ENCODE measurements around the gene GRID1. TPM values are rescaled to one million over a fixed set of nuclear protein-coding genes. Genes with fewer than 3 reads are reported as not detected.

The GRID1 gene
- total RNA-seq, 1 donor from 2014 or later: not detected

GRCh38 chr10:86048571-86048970 is 318.0 kb downstream of the GRID1 start:
- H3K9me3 Mint-ChIP-seq: no peaks in the 10 kb centered on the region
- no peak overlapping the region for H3K27ac Mint-ChIP-seq
- intact Hi-C loops (cut with micrococcal nuclease): no loop called here
- no peak for TF ChIP-seq CTCF (IDR thresholded peaks at IDR 0.05)
- no peaks in the 10 kb centered on the region for H3K4me1 Mint-ChIP-seq
- ATAC-seq (ENCODE audit: low read depth) (no peak), DNase-seq (no peak)
- no peaks in the 10 kb centered on the region for H3K36me3 Mint-ChIP-seq (ENCODE audit: low read depth)
- CTCF ChIA-PET: no interaction called here
- no peak overlapping the region for H3K4me3 Mint-ChIP-seq
- POLR2A ChIA-PET: no interaction called here
- peaks cover 13% of the 10 kb centered on the region for H3K27me3 Mint-ChIP-seq

- no peak overlapping the region for H3K27ac Mint-ChIP-seq
- H3K4me3 Mint-ChIP-seq: no peak overlapping the region
- intact Hi-C loops (cut with micrococcal nuclease): no loop called here
- no peaks in the 10 kb centered on the region for H3K36me3 Mint-ChIP-seq (ENCODE audit: low read depth)
- no peak for DNase-seq
- TF ChIP-seq CTCF (IDR thresholded peaks at IDR 0.05): no peak
- no peaks in the 10 kb centered on the region for H3K4me1 Mint-ChIP-seq
- CTCF ChIA-PET: no interaction called here
- ATAC-seq (ENCODE audit: low read depth): no peak
- POLR2A ChIA-PET: no interaction called here
- H3K27me3 Mint-ChIP-seq: peaks cover 14% of the 10 kb centered on the region
- H3K9me3 Mint-ChIP-seq: no peaks in the 10 kb centered on the region
Measured at GRCh38 chr10:86047588-86047987, 319.0 kb downstream of the GRID1 start.

GRCh38 chr10:86046845-86047460 is 319.6 kb downstream of the GRID1 start:
- DNase-seq (no peak), ATAC-seq (ENCODE audit: low read depth) (no peak)
- Mint-ChIP-seq H3K4me1 (no peaks in the 10 kb centered on the region), H3K9me3 (no peaks in the 10 kb centered on the region), H3K4me3 (no peak overlapping the region), H3K27ac (no peak overlapping the region), H3K27me3 (peaks cover 14% of the 10 kb centered on the region), H3K36me3 (ENCODE audit: low read depth) (no peaks in the 10 kb centered on the region)
- no peak for TF ChIP-seq CTCF (IDR thresholded peaks at IDR 0.05)
- intact Hi-C loops (cut with micrococcal nuclease): no loop called here
- ChIA-PET POLR2A (no interaction called here), CTCF (no interaction called here)

- CTCF ChIA-PET: no interaction called here
Measured at GRCh38 chr10:86045896-86046295, 320.7 kb downstream of the GRID1 start.

GRCh38 chr10:86044029-86044428 is 322.6 kb downstream of the GRID1 start:
- peaks cover 18% of the 10 kb centered on the region for H3K27me3 Mint-ChIP-seq
- ChIA-PET POLR2A (no interaction called here), CTCF (no interaction called here)
- no peaks in the 10 kb centered on the region for H3K9me3 Mint-ChIP-seq
- no peak overlapping the region for H3K4me3 Mint-ChIP-seq
- H3K4me1 Mint-ChIP-seq: no peaks in the 10 kb centered on the region
- no peak for TF ChIP-seq CTCF (IDR thresholded peaks at IDR 0.05)
- no peak overlapping the region for H3K27ac Mint-ChIP-seq
- intact Hi-C loops (cut with micrococcal nuclease): no loop called here
- H3K36me3 Mint-ChIP-seq (ENCODE audit: low read depth): no peaks in the 10 kb centered on the region
- ATAC-seq (ENCODE audit: low read depth) (no peak), DNase-seq (no peak)

More at GRCh38 chr10:86045896-86046295, 320.7 kb downstream of the GRID1 start:
- POLR2A ChIA-PET: no interaction called here
- intact Hi-C loops (cut with micrococcal nuclease): no loop called here
- H3K9me3 Mint-ChIP-seq: no peaks in the 10 kb centered on the region
- no peaks in the 10 kb centered on the region for H3K4me1 Mint-ChIP-seq
- H3K36me3 Mint-ChIP-seq (ENCODE audit: low read depth): no peaks in the 10 kb centered on the region
- peaks cover 14% of the 10 kb centered on the region for H3K27me3 Mint-ChIP-seq
- DNase-seq: no peak
- H3K27ac Mint-ChIP-seq: no peak overlapping the region
- ATAC-seq (ENCODE audit: low read depth): no peak
- no peak for TF ChIP-seq CTCF (IDR thresholded peaks at IDR 0.05)
- no peak overlapping the region for H3K4me3 Mint-ChIP-seq

All from activated B cell treated with CpG ODN at 0.5 μM for 24 hours (primary cell).